ENCODE results near the gene NTN1. TPM values are rescaled to one million over a fixed set of nuclear protein-coding genes. Genes with fewer than 3 reads are reported as not detected.

The NTN1 gene
- total and polyA plus RNA-seq, 12 donors = 0.12 to 0.84 (median 0.28) TPM

DNA sequence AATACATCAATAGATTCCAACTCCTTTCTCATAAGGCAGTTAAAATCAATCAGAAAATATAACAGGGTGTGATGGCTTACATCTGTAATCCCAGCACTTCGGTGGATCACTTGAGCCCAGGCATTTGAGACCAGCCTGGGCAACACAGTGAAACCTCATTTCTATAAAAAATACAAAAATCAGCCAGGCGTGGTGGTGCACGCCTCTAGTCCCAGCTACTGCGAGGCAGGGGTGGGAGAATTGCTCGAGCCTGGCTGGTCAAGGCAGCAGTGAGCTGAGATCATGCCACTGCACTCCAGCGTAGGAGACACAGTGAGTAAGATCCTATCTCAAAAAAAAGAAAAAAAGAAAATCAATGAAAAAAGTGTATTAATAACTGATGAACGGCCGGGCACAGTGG is 258.6 kb downstream of the NTN1 start:
- H3K9me3 ChIP-seq (replicated peaks in 1 of 3) = no peaks in the 10 kb centered on the region
- H3K36me3 ChIP-seq (replicated peaks in 1 of 2) = no peaks in the 10 kb centered on the region
- H3K4me1 ChIP-seq (replicated peaks in 1 of 2) = no peaks in the 10 kb centered on the region
- no peak for DNase-seq
- WGBS, 4 donors = 93 to 97% (median 96%) methylated on average over 8 of the region's 8 CpGs
- H3K27me3 ChIP-seq = no peaks in the 10 kb centered on the region
- H3K4me3 ChIP-seq = no peak overlapping the region
- intact Hi-C loops (cut with DNase I) = no loop called here
- H3K27ac ChIP-seq = no peak overlapping the region
- TF ChIP-seq POLR2A (IDR thresholded peaks at IDR 0.05) = no peak
- TF ChIP-seq, protein P1, sequence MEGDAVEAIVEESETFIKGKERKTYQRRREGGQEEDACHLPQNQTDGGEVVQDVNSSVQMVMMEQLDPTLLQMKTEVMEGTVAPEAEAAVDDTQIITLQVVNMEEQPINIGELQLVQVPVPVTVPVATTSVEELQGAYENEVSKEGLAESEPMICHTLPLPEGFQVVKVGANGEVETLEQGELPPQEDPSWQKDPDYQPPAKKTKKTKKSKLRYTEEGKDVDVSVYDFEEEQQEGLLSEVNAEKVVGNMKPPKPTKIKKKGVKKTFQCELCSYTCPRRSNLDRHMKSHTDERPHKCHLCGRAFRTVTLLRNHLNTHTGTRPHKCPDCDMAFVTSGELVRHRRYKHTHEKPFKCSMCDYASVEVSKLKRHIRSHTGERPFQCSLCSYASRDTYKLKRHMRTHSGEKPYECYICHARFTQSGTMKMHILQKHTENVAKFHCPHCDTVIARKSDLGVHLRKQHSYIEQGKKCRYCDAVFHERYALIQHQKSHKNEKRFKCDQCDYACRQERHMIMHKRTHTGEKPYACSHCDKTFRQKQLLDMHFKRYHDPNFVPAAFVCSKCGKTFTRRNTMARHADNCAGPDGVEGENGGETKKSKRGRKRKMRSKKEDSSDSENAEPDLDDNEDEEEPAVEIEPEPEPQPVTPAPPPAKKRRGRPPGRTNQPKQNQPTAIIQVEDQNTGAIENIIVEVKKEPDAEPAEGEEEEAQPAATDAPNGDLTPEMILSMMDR (IDR thresholded peaks at IDR 0.05) = no peak

DNA sequence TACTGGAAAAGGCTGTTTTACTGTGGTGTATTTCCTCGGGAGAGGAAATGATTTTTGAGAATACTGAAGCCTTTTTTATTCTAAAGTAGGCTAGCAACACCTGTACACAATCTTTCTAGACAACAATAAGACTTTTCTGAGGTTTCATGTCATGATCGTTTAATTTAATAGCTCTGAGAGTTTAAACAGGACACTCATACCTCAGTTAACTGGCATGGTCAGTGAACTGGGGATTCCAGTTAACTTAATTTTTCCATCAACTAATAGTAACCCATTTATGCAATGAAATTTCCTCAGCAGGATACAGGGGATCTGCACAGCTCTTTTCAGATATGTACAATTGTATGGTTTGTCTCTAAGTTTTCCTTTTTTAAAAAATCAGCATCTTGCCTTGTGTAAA is 262.6 kb downstream of the NTN1 start:
- WGBS, 4 donors = 80 to 86% (median 84%) methylated on average over 2 of the region's 2 CpGs
- Histone ChIP-seq H3K4me1 (replicated peaks in 1 of 2) (no peaks in the 10 kb centered on the region), H3K27ac (no peak overlapping the region), H3K4me3 (no peak overlapping the region), H3K27me3 (no peaks in the 10 kb centered on the region), H3K36me3 (replicated peaks in 1 of 2) (no peaks in the 10 kb centered on the region), H3K9me3 (replicated peaks in 1 of 3) (no peaks in the 10 kb centered on the region)
- TF ChIP-seq, protein P1 (IDR thresholded peaks at IDR 0.05) = no peak
- TF ChIP-seq POLR2A (IDR thresholded peaks at IDR 0.05) = no peak
- no peak for DNase-seq
- intact Hi-C loops (cut with DNase I) = no loop called here

DNA sequence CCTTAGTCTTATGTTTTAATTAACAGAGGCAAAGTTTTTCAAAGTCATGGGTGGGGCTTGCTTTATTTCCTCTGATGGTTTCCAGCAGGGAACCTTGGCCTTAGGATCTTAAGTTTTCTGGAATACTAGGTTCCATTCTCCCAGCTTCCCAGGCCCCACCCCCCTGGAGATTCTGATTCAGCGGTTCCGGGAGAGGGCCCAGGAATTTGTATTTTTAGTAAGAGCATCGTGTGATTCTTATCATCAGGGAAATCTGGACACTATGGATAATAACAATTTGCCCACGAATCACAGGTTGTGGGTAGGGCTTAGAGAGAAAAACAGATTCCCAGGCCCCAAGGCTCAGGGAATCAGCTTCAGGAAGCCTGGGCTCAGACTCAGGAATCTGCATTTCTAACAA is 263.6 kb downstream of the NTN1 start:
- DNase-seq = no peak
- H3K4me3 ChIP-seq = no peak overlapping the region
- no peaks in the 10 kb centered on the region for H3K27me3 ChIP-seq
- intact Hi-C loops (cut with DNase I) = no loop called here
- H3K9me3 ChIP-seq (replicated peaks in 1 of 3) = no peaks in the 10 kb centered on the region
- TF ChIP-seq POLR2A (IDR thresholded peaks at IDR 0.05) = no peak
- TF ChIP-seq, protein P1 (IDR thresholded peaks at IDR 0.05) = no peak
- H3K4me1 ChIP-seq (replicated peaks in 1 of 2) = no peaks in the 10 kb centered on the region
- no peaks in the 10 kb centered on the region for H3K36me3 ChIP-seq (replicated peaks in 1 of 2)
- H3K27ac ChIP-seq = no peak overlapping the region
- WGBS, 4 donors = 59 to 76% (median 73%) methylated on average over 4 of the region's 4 CpGs

DNA sequence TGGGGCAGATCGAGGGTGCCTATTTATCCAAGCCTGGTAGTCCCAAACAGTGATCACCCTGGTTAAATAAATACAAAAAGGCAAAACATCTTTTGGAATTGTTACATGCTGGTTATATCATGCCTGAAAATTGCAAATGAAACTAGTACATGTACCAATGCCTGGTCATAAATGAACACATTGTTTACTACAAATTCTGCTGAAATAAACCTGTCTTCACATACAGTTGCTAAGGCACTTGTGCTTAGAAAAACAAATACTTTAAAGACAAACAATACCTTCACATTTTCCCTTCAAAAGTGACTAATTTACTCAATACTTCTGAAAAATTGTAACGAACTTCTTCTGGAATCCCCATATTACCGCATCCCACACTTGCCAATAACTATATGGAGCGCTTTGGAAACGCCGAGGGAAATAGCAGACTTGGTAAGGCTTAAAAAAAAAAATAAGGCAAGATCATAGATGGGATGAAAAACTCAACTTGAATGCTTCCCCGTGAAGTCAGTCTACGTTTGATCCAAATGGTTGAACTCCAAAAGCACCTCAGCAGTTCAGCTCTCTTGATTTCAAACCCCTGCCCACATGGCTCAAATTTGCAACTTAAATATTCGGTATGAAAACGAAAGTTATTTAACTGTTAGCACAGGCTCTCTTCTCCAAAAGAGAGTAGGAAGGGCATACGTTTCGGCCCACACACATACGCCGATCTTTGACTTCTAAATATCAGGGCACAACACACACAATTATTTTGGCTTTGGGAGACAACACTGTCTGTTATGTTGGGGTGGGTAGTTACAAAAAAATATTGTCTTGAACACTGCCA is 264.5 kb downstream of the NTN1 start:
- no peak overlapping the region for H3K4me3 ChIP-seq
- no peaks in the 10 kb centered on the region for H3K4me1 ChIP-seq (replicated peaks in 1 of 2)
- intact Hi-C loops (cut with DNase I) = no loop called here
- no peaks in the 10 kb centered on the region for H3K36me3 ChIP-seq (replicated peaks in 1 of 2)
- no peaks in the 10 kb centered on the region for H3K27me3 ChIP-seq
- no peak overlapping the region for H3K27ac ChIP-seq
- DNase-seq = no peak
- TF ChIP-seq POLR2A (IDR thresholded peaks at IDR 0.05) = no peak
- TF ChIP-seq, protein P1 (IDR thresholded peaks at IDR 0.05) = no peak
- WGBS, 4 donors = 88 to 92% (median 90%) methylated on average over 14 of the region's 14 CpGs
- H3K9me3 ChIP-seq (replicated peaks in 1 of 3) = no peaks in the 10 kb centered on the region

Data from adrenal gland (tissue), 12 donors.